Smooth muscle cell (in vitro differentiated cells): Measurements from ENCODE around the gene SLC22A1. TPM values are rescaled to one million over a fixed set of nuclear protein-coding genes. Genes with fewer than 3 reads are reported as not detected.

Experiments
- DNase-seq: peaks from one replicate; lab custom pipeline; 2025; ENCODE audit not compliant: unreplicated experiment; lab: John Stamatoyannopoulos, UW
- H2AFZ ChIP-seq: fragments of 200-600 bp; sonication (generic); 2 replicates; pipeline ENCODE4 v1.6.0; 2016; ENCODE audit warnings: antibody characterized with exemption, low read depth, mild to moderate bottlenecking
- H3F3A ChIP-seq: fragments of 200-600 bp; sonication (generic); 2 replicates; pipeline ENCODE4 v1.6.0; 2017; ENCODE audit warnings: antibody characterized with exemption, low read depth
- H3K27ac ChIP-seq: fragments of 200-600 bp; sonication (generic); 2 replicates; pipeline ENCODE4 v1.5.1; 2016; ENCODE audit warnings: low read depth, mild to moderate bottlenecking
- H3K27me3 ChIP-seq: fragments of 200-600 bp; sonication (generic); 2 replicates; pipeline ENCODE4 v1.6.1; 2016; ENCODE audit warnings: low read depth, mild to moderate bottlenecking
- H3K36me3 ChIP-seq: fragments of 200-600 bp; sonication (generic); 2 replicates; pipeline ENCODE4 v1.5.1; 2016; ENCODE audit warnings: low read depth
- H3K4me1 ChIP-seq: fragments of 200-600 bp; sonication (generic); 2 replicates; pipeline ENCODE4 v1.5.1; 2016; ENCODE audit warnings: low read depth
- H3K4me2 ChIP-seq: fragments of 200-600 bp; sonication (generic); 2 replicates; pipeline ENCODE4 v1.6.0; 2016; ENCODE audit warnings: mild to moderate bottlenecking
- H3K4me3 ChIP-seq: fragments of 200-600 bp; sonication (generic); 2 replicates; pipeline ENCODE4 v1.5.1; 2016; ENCODE audit warnings: mild to moderate bottlenecking
- H3K79me2 ChIP-seq: fragments of 200-600 bp; sonication (generic); 2 replicates; pipeline ENCODE4 v1.6.0; 2016; ENCODE audit warnings: low read depth, mild to moderate bottlenecking
- H3K9ac ChIP-seq: fragments of 200-600 bp; sonication (generic); 2 replicates; pipeline ENCODE4 v1.6.0; 2016; ENCODE audit warnings: low read depth
- H3K9me3 ChIP-seq: fragments of 200-600 bp; sonication (generic); replicated peaks from 2 replicates; pipeline ENCODE4 v1.5.1; 2016; ENCODE audit warnings: low read depth
- H4K20me1 ChIP-seq: fragments of 200-600 bp; sonication (generic); 2 replicates; pipeline ENCODE4 v1.6.0; 2016; ENCODE audit warnings: low read depth
- WGBS: methylation state at CpG from one replicate; pipeline ENCODE4 v1.1.7; 2016; ENCODE audit warnings: low lambda C conversion rate; 5-methylcytosine and 5-hydroxymethylcytosine counted together
- polyA plus RNA-seq: library from polyadenylated mRNA; unstranded; fragments of >200 nt; fragmentation: Nextera tagmentation; extraction: Ambion mirVana; gene quantifications from 2 replicates; pipeline ENCODE4 v1.2.1, GENCODE V29; 2016
- total RNA-seq: library from RNA; depleted of rRNA; stranded (reverse); fragments of >200 nt; gene quantifications from 2 replicates; pipeline ENCODE4 v1.2.3, GENCODE V29; 2014
- TF ChIP-seq, protein P1 (sequence below): fragments of 200-600 bp; sonication (generic); IDR thresholded peaks from 2 replicates; pipeline ENCODE4 v1.5.1; 2017; ENCODE audit warnings: borderline replicate concordance, mild to moderate bottlenecking, antibody characterized with exemption; ENCODE audit not compliant: insufficient read depth, poor library complexity, severe bottlenecking

Gene SLC22A1
- total and polyA plus RNA-seq, 2 experiments from 2014 or later: 0.04 to 1.6 TPM

DNA sequence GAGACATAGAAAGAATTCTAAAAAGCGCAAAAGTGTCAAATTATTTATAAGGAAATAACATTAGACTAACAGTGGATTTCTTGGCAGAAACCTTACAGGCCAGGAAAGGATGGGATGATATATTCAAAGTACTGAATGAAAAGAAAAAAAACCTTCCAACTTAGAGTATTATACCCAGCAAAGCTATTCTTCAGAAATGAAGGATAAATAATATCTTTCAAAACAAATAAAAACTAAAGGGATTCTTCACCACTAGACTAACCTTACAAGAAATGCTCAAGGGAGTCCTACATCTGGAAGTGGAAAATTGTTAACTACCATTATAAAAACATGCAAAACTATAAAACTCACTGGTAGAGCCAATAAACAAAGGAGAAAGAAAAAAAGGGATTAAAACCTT is 71.2 kb downstream of the SLC22A1 start:
- H3K9ac ChIP-seq: no peak overlapping the region

DNA sequence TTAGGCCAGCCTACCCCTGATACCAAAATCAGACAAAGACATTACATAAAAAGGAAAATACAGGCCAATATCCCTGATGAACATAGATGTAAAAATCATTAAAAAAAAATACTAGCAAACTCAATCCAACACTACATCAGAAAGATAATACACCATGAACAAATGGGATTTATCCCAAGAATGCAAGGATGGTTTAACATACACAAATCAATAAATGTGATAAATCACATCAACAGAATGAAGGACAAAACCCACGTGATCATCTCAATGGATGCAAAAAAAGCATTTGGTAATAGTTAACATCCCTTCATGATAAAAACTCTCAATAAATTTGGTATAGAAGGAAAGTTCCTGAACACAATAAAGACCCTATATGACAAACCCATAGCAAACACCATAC is 73.2 kb downstream of the SLC22A1 start:
- H3K27me3 ChIP-seq: no peaks in the 10 kb centered on the region
- no peak overlapping the region for H3K27ac ChIP-seq
- H3K4me2 ChIP-seq: no peak overlapping the region
- peaks cover 8% of the 10 kb centered on the region for H3K36me3 ChIP-seq
- H3K4me3 ChIP-seq: no peak overlapping the region
- H2AFZ ChIP-seq: no peak overlapping the region
- TF ChIP-seq, protein P1, sequence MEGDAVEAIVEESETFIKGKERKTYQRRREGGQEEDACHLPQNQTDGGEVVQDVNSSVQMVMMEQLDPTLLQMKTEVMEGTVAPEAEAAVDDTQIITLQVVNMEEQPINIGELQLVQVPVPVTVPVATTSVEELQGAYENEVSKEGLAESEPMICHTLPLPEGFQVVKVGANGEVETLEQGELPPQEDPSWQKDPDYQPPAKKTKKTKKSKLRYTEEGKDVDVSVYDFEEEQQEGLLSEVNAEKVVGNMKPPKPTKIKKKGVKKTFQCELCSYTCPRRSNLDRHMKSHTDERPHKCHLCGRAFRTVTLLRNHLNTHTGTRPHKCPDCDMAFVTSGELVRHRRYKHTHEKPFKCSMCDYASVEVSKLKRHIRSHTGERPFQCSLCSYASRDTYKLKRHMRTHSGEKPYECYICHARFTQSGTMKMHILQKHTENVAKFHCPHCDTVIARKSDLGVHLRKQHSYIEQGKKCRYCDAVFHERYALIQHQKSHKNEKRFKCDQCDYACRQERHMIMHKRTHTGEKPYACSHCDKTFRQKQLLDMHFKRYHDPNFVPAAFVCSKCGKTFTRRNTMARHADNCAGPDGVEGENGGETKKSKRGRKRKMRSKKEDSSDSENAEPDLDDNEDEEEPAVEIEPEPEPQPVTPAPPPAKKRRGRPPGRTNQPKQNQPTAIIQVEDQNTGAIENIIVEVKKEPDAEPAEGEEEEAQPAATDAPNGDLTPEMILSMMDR: no peak
- DNase-seq: no peak
- no peak overlapping the region for H3K9ac ChIP-seq
- H3K4me1 ChIP-seq: no peaks in the 10 kb centered on the region
- 90% methylated on average over 1 of the region's 1 CpG for WGBS
- H3K79me2 ChIP-seq: no peaks in the 10 kb centered on the region
- no peaks in the 10 kb centered on the region for H4K20me1 ChIP-seq
- H3F3A ChIP-seq: no peaks in the 10 kb centered on the region
- peaks cover 14% of the 10 kb centered on the region for H3K9me3 ChIP-seq

More for the DNA sequence above, 71.2 kb downstream of the SLC22A1 start:
- Histone ChIP-seq H3K36me3 (peaks cover 8% of the 10 kb centered on the region), H3K79me2 (no peaks in the 10 kb centered on the region), H2AFZ (no peak overlapping the region), H3K4me2 (no peak overlapping the region), H4K20me1 (no peaks in the 10 kb centered on the region), H3F3A (no peaks in the 10 kb centered on the region), H3K27me3 (no peaks in the 10 kb centered on the region), H3K4me1 (no peaks in the 10 kb centered on the region), H3K4me3 (no peak overlapping the region), H3K9me3 (peaks cover 14% of the 10 kb centered on the region), H3K27ac (no peak overlapping the region)
- TF ChIP-seq, protein P1: no peak
- WGBS: 94% methylated on average over 1 of the region's 1 CpG
- no peak for DNase-seq

DNA sequence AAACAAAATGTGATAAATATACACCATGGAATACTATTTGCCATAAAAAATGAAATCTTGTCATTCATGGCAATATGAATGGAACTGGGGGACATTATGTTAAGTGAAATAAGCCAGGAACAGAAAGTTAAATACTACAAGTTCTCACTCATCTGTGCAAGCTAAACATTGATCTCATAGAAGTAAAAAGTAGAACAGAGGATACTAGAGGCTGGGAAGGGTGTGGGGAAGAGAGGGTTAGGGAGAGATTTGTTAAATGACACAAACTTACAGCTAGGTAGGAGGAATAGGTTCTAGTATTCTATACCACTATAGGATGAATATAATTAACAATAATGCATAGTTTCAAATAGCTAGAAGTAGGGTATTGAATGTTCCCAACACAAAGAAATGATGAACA is 76.0 kb downstream of the SLC22A1 start:
- no peaks in the 10 kb centered on the region for H3K4me1 ChIP-seq

More for the DNA sequence above, 76.0 kb downstream of the SLC22A1 start:
- Histone ChIP-seq H3K27me3 (no peaks in the 10 kb centered on the region), H4K20me1 (no peaks in the 10 kb centered on the region), H3K9me3 (peaks cover 8% of the 10 kb centered on the region), H3K9ac (no peak overlapping the region), H3K36me3 (peaks cover 5% of the 10 kb centered on the region), H3K79me2 (no peaks in the 10 kb centered on the region), H2AFZ (no peak overlapping the region), H3K4me2 (no peak overlapping the region), H3K4me3 (no peak overlapping the region), H3F3A (no peaks in the 10 kb centered on the region), H3K27ac (no peak overlapping the region)
- TF ChIP-seq, protein P1: no peak
- DNase-seq: no peak
